NCI-H526 treated with DMSO at 0.1 percent for 48 hours (cell line): Measurements from ENCODE around the gene PIK3CD.
"Not testable (repeated sequence)": the region's sequence is repeated elsewhere in the genome, so short reads cannot be mapped to it uniquely, and the experiment has no call there.

Experiments
- DNase-seq: peaks from one replicate; lab custom pipeline; 2025; lab: John Stamatoyannopoulos, UW

Gene PIK3CD

DNA sequence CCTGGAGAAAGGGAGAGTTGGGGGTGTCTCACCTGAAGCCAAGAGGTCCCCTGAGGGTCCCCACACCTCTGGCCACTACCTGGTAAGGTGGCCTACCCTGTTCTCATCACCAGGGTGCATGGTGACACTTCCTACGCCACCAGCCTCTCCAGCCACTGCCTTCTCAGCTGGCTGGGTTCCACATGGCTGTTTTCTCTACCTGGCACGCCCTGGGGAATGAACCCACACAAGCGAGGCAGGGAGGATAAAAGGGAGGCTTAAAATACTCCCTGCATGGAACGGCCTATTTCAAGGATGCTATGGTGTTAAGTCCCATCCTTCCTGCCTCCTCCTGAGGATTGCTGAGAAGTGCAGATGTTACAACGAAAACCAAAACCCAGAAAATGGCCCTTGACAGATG lies 84.7 kb downstream of the PIK3CD start:
- no peak for DNase-seq

DNA sequence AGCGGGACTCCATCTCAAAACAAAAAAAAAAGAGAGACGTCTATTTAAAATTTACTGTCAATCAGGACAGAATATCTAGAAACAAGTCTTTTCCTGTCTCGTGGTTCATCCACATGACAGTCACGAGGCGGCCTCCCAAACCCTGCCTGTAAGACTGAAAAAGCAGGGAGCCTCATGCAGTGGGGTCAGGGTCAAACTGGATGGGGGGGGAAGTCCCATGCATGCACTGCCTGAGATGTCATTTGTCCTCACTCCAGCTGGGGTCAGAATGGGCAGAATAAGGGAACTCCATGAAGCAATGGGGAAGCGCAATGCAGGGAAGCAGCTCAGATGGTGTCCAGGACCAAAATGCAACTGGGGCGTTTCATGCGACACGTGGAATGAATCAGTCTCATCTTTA lies 85.5 kb downstream of the PIK3CD start:
- DNase-seq = no peak

DNA sequence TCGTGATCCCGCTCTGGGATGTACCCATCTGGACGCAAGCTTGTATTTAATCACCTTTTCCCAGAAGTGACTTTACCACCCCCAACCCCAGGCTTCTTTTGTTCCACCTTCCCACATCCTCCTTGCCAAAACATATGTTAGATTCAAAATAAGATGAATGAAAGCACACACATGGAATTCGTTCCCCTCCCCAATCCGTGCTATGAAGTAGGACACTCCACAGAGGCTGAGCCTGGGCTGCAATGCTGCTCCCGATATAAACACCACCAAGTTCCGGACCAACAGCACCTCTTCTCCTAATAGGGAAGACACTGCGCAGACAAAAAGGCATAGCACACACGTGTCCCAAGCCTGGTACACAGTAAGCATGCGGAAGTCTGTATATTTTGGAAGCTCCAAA lies 86.1 kb downstream of the PIK3CD start:
- no peak for DNase-seq

DNA sequence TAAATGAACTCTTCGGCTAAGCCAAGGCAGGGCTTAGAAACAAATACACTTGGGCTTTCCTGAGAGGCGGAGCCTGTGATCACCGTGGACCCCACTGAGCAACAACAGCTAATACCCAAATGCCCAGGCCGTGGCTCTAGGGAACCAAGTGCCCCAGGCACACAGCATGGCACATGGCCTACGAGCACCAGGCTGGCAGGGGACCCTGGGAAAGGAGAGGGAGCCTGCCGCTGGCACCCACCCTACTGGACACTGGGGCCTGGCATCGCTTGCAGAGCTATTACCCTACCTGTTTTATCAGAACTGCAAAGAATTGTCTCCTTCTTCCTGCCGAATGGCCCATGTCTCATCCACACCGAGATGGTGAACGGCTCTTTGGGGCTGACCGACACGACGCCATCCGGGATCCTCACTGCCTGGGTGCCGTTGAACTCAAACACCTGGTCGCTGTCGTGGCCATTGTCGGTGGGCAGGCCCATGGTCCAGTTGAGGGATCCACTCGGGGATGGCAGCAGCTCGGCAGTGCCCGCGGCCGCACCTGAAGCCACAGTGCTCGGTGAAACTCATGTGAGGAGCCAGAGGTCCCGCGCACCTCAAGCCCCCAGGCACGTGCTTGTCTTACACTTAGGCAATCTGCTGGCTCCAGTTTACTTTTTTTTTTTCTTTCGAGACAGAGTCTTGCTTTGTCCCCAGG lies 92.7 kb downstream of the PIK3CD start:
- no peak for DNase-seq

DNA sequence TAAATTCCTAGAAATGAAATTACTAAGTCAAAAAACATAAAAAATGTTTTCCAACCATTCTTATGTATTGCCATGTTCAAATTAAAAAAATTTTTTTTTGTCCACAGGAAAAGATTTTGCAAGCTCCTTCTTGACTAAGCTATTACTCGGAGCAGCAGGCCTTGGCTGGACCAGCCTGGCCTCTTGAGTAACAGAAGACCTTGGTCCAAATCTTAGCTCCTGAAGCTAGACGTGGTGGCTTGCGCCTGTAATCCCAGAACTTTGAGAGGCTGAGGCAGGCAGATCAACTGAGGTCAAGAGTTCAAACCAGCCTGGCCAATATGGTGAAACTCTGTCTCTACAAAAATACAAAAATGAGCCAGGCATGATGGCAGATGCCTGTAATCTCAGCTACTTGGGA lies 94.7 kb downstream of the PIK3CD start:
- no peak for DNase-seq

DNA sequence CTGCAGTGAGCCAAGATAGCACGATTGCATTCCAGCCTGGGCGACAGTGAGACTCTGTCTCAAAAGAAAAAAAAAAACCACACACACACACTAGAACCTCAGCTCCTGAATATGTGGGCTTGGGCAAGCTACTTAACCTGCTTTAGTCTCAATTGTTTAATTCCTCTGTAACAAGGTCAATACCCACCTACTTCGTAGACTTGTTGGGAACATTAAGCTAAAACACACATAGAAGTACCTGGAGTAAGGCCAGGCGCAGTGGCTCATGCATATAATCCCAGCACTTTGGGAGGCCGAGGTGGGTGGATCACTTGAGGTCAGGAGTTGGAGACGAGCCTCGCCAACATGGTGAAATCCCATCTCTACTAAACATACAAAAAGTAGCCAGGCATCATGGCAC lies 95.1 kb downstream of the PIK3CD start:
- no peak for DNase-seq

DNA sequence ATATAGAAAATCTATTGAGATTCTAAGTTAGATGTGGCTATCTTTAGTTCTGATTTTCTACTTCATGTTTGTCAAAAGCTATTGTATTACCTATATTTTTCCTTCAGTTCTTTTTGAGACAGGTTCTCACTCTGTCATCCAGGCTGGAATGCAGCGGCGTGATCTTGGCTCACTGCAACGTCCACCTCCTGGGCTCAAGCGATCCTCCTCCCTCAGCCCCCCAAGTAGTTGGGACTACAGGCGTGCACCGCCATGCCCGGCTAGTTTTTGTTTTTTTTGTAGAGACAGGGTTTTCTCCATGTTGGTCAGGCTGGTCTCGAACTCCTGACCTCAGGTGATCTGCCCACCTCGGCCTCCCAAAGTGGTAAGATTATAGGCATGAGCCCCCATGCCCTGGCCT lies 96.9 kb downstream of the PIK3CD start:
- DNase-seq = not testable (repeated sequence)

DNA sequence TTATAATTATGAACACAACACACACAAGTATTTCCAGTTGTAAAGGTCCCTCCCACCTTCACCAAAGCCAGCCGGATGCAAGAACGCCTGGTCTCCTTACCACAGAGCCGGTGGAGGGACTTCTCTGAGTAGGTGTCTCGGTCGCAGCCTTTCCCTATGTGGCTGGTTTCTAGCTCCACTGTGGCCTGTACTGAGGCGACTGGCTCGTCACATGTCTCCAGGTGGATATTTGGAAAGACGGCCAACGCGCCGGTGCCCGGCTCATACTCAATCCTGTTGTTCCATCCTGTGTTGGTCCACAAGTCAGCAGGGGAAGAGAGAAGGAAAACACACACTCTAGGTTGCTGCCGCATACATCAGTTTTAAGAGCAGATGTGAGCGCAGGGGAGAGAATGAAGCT lies 97.8 kb downstream of the PIK3CD start:
- no peak for DNase-seq

DNA sequence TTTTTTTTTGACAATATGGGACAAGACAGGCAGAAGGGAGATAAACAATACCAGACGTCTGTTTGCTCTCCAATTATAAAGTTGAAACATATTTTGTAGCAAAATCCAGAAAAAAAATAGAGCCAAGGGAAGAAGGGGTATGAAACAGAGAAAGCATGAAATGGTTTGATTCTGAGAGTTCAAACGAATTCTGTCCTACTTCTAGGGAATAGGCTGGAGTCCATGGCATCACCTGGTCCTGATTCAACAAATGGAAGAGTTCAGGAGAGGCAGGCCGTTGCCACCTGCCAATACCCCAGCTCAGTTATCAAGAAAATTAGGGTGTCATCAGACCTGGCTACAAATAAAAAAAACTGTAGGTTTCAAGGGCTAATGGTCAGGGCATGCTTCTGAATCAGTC lies 100.4 kb downstream of the PIK3CD start:
- DNase-seq = no peak

DNA sequence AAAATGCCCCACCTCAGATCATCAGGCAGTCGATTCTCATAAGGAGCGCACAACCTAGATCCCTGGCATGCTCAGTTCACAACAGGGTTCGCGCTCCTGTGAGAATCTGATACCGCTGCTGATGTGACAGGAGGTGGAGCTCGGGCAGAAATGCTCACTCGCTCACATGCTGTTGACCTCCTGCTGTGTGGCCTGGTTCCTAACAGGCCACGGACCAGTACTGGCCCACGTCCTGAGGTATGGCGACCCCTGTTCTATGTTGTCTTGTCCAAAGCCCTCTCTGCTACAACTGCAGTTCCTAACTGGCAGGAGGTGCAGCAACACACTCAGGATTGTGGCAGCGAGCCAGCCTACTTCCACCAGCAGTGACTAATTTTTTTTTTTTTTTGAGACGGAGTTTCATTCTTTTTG lies 101.6 kb downstream of the PIK3CD start:
- no peak for DNase-seq

DNA sequence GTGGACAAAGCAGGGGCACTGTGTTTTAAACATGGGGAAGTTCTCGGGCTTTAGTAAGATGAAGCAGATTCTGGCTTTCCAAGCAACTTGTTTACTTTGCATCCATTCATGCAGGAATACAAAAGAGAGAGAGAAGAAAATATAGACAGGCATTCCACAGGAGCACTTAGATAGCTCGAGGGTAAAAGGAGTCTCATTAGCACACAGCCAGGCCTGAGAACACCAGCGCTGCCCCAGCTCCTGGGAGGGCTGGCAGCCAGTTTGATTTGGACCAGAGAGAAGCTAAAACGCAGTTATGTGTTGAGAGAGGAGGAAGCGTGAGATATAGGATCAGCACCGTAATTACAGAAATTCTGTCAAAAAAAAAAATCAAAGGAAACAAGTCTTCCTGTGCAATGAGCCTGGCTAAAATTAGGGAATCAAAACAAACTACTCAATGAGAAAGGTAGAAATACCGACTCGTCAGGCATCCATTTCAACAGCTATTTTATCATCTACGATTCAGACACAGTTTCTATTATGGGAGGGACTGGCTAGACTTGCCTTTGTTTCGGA lies 104.0 kb downstream of the PIK3CD start:
- no peak for DNase-seq

DNA sequence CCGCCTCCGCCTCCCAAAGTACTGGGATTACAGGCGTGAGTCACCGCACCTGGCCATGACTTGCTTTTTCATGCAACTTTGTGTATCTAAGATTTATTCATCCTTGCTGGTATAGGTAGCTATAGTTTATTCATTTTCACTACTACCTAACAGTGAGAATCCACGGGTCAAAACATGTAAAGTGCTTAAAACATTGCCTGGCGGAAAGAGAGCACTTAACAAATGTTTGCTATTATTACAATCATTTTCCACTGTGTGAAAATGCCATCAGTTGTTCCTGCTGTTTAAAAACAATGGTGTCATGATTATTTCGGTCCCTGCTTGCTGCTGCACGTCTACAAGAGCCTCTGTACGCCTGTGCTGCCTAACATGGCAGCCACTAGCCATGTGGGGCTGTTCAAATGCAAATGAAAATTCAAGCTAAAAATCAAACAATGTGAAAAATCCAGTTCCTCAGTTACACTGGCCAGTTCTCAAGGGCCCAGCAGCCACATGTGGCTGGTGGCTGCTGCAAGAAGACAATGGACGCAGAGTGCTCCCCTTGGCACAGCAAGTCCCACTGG lies 107.1 kb downstream of the PIK3CD start:
- no peak for DNase-seq

DNA sequence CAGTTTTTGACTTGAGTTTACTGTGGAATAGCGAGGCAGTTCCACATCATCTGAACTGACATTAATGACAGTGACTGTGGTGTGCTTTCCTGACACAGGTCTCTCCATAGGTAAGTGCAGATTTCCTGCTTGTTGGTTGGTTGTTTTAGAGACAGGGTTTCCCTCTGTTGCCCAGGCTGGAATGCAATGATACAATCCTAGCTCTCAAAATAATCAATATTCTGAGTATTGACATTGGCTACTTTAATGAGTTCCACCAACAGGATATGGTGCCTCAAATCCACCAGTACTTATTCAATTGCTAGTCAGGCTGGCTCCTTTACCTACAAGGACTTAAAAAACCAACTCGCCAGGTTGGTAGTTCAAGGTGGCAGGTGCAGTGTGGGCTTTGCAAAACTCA lies 108.4 kb downstream of the PIK3CD start:
- no peak for DNase-seq

DNA sequence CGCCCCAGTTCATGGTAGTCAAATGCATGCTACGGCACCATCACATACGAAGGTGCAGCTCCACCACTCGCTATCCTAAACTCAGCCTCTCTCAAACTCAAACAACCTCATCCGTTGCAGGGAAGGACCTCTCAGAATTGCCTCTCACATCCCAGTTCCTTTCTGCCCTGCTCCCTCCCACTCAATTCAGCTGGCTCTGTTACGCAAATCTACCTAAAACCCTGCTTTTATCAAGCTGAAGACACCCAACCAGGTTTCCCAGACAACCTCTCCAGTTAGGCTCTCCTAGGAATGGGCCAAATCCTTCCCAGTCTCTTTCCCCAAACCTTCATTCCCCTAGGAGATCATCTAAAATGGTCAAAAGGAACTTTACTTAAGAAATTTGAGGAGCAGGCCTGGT lies 109.3 kb downstream of the PIK3CD start:
- DNase-seq = no peak

DNA sequence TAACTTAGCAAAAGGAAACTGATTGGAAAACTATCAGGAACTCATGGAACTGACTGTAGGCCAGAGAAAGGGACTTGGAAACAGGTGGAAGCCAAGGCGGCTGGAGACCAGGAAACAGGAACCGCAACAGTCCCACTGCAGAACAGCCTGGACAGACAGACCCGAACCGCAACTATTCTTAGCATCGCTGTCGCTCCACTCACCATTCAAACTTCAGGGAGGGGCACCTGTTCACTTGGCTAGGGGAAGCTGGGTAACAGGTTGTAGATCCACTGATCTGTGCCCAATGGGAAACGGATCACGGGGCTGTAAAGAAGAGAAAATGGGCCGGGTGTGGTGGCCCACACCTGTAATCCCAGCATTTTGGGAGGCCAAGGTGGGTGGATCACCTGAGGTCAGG lies 110.3 kb downstream of the PIK3CD start:
- DNase-seq = no peak

DNA sequence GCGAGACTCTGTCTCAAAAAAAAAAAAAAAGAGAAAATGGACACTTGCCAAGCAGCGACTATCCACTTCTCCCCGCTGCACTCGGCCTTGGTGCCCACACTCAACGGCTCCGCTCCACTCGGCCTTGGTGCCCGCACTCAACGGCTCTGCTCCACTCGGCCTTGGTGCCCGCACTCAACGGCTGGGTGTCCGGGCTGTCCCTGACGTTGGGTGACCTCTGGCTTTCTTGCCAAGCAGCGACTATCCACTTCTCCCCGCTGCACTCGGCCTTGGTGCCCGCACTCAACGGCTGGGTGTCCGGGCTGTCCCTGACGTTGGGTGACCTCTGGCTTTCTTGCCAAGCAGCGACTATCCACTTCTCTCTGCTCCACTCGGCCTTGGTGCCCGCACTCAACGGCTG lies 110.9 kb downstream of the PIK3CD start:
- DNase-seq = not testable (repeated sequence)

DNA sequence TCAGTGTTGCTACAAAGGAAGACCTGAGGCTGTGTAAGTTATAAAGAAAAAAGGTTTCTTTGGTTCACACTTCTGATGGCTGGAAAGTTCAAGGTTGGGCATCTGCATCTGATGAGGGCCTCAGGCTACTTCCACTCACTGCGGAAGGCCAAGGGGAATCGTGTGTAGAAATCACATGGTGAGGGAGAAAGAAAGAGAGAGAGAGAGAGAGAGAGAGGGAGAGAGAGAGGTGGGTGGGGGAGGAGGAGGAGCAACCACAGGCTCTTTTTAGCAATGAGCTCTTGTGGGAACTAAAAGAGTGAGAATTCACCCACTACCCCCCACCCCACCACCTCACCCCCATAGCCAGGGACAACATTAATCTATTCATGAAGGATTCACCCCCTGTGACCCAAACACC lies 112.4 kb downstream of the PIK3CD start:
- DNase-seq = no peak

DNA sequence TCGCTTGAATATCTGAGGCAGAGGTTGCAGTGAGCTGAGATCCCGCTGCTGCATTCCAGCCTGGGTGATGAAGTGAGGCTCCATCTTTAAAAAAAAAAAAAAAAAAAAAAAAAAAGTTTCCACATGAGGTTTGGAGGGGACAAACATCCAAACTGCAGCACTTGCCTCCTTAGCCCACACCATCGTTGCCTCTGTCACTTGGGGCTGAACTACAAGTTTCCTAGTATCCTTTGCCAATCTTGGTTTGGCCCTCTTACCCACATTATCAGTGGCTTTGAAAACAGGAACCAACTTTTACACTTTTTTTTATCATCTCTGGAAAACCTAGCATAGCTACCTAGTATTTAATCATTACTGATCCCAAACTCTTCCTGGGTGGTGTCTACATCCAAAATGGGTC lies 113.0 kb downstream of the PIK3CD start:
- DNase-seq = no peak

DNA sequence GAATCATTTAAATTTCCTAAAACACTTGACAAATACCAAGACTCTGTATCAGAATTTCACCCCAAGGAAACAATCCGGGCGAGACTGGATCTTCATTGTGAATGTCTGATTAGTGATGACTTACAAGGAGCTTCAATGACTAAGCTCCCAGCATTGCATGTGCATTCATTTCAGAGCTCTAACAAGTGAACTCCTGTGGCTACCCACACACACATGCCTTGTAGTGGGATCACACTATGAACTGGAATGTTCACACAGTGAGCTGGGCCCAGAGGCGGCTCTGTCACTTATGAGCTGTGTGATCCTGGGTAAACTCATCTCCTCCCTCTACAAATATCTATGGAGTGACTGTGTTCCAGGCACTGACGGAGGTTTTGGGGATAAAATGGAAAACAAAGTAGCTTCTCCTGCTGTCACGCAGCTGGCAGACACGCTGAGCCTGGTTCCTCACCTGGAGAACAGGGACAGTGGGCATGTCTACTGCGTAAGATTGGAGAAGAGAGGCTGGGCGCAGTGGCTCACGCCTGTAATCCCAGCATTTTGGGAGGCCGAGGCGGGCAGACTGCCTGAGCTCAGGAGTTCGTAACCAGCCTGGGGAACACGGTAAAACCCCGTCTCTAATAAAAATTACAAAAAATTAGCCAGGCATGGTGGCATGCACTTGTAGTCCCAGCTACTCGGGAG lies 115.4 kb downstream of the PIK3CD start:
- DNase-seq = no peak

DNA sequence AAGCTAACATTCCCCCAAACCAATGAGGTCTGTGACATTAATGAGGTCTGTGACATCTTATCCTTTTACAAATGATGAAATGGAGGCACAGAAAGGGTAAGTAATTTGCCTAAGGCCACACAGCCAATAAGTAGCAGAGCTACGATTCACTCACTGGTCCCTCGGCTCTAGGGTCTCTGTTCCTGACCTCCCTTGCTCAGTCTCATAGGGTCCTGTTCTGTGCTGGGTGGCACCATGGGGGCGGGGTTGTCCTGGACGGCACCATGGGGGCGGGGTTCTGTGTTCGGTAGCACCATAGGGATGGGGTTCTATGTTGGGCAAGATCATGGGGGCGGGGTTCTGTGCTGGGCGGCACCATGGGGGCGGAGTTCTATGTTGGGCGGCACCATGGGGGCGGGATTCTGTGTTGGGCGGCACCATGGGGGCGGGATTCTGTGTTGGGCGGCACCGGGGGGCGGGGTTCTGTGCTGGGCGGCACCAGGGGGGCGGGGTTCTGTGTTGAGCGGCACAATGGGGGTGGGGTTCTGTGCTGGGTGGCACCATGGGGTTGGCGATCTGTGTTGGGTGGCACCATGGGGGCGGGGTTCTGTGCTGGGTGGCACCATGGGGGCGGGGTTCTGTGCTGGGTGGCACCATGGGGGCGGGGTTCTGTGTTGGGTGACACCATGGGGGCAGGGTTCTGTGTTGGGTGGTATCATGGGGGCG lies 116.6 kb downstream of the PIK3CD start:
- DNase-seq = no peak

DNA sequence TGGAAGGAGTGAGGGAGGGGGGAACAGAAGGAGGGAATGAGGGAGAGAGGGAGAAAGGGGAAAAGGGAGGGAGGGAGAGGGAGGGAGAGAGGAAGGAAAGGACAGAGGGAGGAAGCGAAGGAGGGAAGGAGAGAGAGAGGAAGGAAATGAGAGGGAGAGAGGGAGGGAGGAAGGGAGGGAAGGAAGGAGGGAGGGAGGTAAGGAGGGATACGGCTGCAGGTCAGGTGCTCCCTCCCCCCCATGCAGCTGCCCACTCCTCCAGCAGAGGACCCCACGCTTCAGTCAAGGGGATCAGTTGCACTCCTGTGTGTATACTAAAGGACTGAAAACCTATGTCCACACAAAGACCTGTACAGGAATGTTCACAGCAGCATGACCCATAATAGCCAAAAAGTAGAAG lies 117.5 kb downstream of the PIK3CD start:
- DNase-seq = no peak

DNA sequence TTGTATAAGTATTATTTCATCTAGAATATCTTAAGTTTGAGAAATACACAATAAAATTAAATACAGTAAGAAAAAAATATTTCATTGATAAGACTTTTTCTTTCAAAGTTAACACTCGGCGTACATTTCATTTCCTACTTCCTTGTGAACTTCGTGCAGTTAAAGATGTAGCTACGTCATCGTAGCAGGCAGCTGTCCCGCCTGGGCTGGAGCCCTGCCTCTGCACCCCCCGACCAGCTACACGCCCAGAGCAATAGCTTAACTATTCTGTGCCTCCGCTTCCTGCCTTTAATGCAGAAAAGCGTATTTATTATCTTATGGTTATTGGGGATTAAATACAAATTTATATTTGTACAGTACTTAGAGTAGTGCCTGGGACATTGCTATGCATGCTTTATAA lies 118.8 kb downstream of the PIK3CD start:
- DNase-seq = no peak
